ENCODE results near the gene ELSPBP1. TPM values are rescaled to one million over a fixed set of nuclear protein-coding genes. Genes with fewer than 3 reads are reported as not detected.

Gene ELSPBP1
- total RNA-seq, 1 experiment from 2014 or later: not detected

- Mint-ChIP-seq H3K36me3 (ENCODE audit: insufficient read depth in 1 of 3, low read depth in 3 of 3) (peaks cover 0 to 17% (median 11%) of the 10 kb centered on the region in 3 experiments; a peak in 5 of 7 replicates), H3K4me1 (no peaks in the 10 kb centered on the region), H3K27ac (no peak overlapping the region), H3K4me3 (no peak overlapping the region), H3K9me3 (peaks cover 9 to 14% of the 10 kb centered on the region in 2 experiments; a peak in 4 of 5 replicates), H3K27me3 (ENCODE audit: low read depth) (peaks cover 25% of the 10 kb centered on the region)
- Histone ChIP-seq H3K4me2 (ENCODE audit: insufficient read depth, insufficient read length, low read length) (no peak overlapping the region), H2BK120ac (ENCODE audit: low read depth, low read length, poor library complexity, severe bottlenecking) (no peak overlapping the region), H2BK12ac (ENCODE audit: insufficient read length, low read depth, low read length) (no peak overlapping the region), H2AK5ac (ENCODE audit: insufficient read length, low read length) (no peak overlapping the region), H3K9me3 (ENCODE audit: control insufficient read depth, low read depth, low read length) (no peaks in the 10 kb centered on the region), H3K4ac (ENCODE audit: low read depth, low read length) (no peak overlapping the region), H3K18ac (ENCODE audit: insufficient read length, low read depth, low read length) (no peak overlapping the region), H4K8ac (replicated peaks; ENCODE audit: insufficient read length, low read depth, low read length) (no peak overlapping the region), H2BK20ac (ENCODE audit: low read depth, low read length, poor library complexity, severe bottlenecking) (no peak overlapping the region), H3K4me1 (ENCODE audit: insufficient read depth, low read length) (no peaks in the 10 kb centered on the region; the same call in 1 of the 2 replicates), H3K9ac (ENCODE audit: extremely low read depth, insufficient read length, low read length) (no peak overlapping the region), H2AFZ (ENCODE audit: low read length) (no peak overlapping the region), H2BK15ac (ENCODE audit: low read depth, low read length) (no peak overlapping the region), H4K20me1 (ENCODE audit: control insufficient read depth, insufficient read depth, insufficient read length) (no peaks in the 10 kb centered on the region), H2BK5ac (ENCODE audit: insufficient read length, low read length) (no peak overlapping the region), H3K79me1 (ENCODE audit: insufficient read depth, low read depth, low read length, poor library complexity, severe bottlenecking) (no peaks in the 10 kb centered on the region), H3K23me2 (ENCODE audit: insufficient read length, low read depth, low read length, poor library complexity, severe bottlenecking) (no peaks in the 10 kb centered on the region), H3K14ac (ENCODE audit: insufficient read depth, low read length) (no peak overlapping the region; the same call in 1 of the 2 replicates), H4K5ac (ENCODE audit: insufficient read length, low read depth, low read length) (no peak overlapping the region), H3K27me3 (ENCODE audit: insufficient read depth, low read length) (no peaks in the 10 kb centered on the region), H3T11ph (ENCODE audit: low read length) (no peak overlapping the region), H4K91ac (ENCODE audit: insufficient read length, low read depth, low read length) (no peak overlapping the region), H3K56ac (ENCODE audit: insufficient read length, low read depth, low read length) (no peak overlapping the region), H3K23ac (ENCODE audit: insufficient read length, low read depth, low read length) (no peak overlapping the region), H3K79me2 (ENCODE audit: insufficient read depth, low read length) (no peaks in the 10 kb centered on the region), H3K27ac (ENCODE audit: insufficient read length, low read depth, low read length) (no peak overlapping the region)
- WGBS (ENCODE audit: extremely low coverage, insufficient read length, low lambda C conversion rate): no CpG with 5 or more reads among the region's 5 CpGs
- TF ChIP-seq, protein P1, sequence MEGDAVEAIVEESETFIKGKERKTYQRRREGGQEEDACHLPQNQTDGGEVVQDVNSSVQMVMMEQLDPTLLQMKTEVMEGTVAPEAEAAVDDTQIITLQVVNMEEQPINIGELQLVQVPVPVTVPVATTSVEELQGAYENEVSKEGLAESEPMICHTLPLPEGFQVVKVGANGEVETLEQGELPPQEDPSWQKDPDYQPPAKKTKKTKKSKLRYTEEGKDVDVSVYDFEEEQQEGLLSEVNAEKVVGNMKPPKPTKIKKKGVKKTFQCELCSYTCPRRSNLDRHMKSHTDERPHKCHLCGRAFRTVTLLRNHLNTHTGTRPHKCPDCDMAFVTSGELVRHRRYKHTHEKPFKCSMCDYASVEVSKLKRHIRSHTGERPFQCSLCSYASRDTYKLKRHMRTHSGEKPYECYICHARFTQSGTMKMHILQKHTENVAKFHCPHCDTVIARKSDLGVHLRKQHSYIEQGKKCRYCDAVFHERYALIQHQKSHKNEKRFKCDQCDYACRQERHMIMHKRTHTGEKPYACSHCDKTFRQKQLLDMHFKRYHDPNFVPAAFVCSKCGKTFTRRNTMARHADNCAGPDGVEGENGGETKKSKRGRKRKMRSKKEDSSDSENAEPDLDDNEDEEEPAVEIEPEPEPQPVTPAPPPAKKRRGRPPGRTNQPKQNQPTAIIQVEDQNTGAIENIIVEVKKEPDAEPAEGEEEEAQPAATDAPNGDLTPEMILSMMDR (conservative IDR thresholded peaks at IDR 0.05): no peak
- DNase-seq: no peak
Observed at GRCh38 chr19:48044561-48044960, 50.1 kb downstream of the ELSPBP1 start.

All from H9 (cell line).